ENCODE measurements around the gene CAB39L.
"Not testable (repeated sequence)": the region's sequence is repeated elsewhere in the genome, so short reads cannot be mapped to it uniquely, and the experiment has no call there.

CAB39L gene

GRCh38 chr13:49305792-49306425, 138.0 kb downstream of the CAB39L start:
- no peak for DNase-seq

- DNase-seq, result no peak
These were observed 138.8 kb downstream of the CAB39L start for GRCh38 chr13:49304763-49305700.

- DNase-seq, result no peak
These were observed 139.5 kb downstream of the CAB39L start for GRCh38 chr13:49304356-49304755.

- DNase-seq, result no peak
These were observed 140.2 kb downstream of the CAB39L start for GRCh38 chr13:49303533-49304252.

GRCh38 chr13:49302817-49303216, 141.0 kb downstream of the CAB39L start:
- no peak for DNase-seq

- DNase-seq, result no peak
These were observed 141.6 kb downstream of the CAB39L start for GRCh38 chr13:49302222-49302621.

- peak; percentile 80 for DNase-seq
These were observed 142.9 kb downstream of the CAB39L start for GRCh38 chr13:49300739-49301589.

DNA sequence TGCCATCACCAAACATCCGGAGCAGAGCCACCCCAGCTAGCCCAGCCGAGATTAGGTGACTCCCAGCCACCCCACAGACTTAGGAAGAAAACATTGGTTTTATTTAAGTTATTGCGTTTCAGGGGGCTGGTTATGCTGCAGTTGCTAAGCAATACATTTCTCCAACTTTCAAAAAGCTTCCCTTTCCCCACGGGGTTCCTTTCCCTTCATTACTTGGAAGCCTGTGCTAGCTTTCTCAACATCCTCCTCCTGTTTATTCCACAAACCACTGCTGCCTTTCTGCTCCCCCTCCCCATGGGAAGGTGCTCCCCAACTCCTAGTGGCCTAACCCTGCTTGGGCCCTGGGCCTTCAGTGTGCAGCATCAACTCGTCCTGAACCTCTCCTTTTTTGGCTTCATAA, 143.6 kb downstream of the CAB39L start:
- no peak for DNase-seq

DNA sequence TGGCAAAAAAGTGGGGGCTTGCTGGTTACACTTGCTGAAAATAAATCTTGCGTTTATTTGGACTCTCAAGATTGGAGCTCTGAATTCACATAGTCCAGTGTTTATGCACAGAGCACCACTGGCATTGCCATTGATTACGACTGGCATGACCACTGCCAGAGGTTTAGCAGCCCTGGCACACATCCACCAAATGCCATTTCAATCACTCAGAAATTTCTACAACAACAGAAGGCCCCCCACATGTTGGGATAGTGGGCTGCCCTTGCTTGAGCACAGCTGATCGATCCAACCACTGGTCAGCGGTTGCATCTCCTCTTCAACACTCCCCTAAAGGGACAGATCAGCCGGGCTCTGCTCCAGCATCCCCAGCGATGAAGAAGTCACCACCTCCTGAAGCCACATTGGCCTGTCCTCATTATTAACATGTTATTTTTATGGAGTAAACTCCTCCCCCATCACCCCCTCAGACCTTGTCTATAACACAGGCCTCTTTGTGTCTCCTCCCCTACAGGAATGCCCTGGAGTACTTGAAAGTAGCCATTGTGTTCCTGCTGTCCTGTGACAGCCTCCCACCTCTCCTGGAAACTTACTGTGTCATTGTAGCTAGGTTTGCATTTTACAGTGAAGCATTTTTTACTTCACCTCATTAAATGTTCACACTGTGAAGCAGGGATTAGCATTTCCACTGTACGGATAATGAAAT, 144.8 kb downstream of the CAB39L start:
- no peak for DNase-seq

- DNase-seq, result no peak
These were observed 145.4 kb downstream of the CAB39L start for GRCh38 chr13:49298416-49298815.

DNA sequence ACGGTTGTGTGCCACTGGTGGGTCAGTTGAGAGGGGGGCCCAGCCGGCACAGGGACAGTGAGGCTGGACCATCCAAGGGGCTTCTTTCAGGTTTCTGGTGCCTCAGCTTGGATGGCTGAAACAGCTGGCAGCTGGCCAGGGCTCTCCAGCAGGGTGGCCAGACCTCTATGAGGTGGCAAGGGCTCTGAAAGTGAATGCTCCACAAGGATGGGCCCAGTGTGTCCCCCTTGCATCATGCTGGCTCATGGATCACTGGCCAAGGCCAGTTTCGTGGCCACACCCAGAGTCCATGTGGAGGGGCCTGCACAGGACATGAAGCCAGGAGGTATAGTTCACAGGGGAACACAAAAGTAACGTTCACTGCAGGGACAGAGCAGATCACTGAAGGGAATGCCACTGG, 146.5 kb downstream of the CAB39L start:
- DNase-seq, result no peak

GRCh38 chr13:49296659-49297058, 147.2 kb downstream of the CAB39L start:
- DNase-seq, result no peak

DNA sequence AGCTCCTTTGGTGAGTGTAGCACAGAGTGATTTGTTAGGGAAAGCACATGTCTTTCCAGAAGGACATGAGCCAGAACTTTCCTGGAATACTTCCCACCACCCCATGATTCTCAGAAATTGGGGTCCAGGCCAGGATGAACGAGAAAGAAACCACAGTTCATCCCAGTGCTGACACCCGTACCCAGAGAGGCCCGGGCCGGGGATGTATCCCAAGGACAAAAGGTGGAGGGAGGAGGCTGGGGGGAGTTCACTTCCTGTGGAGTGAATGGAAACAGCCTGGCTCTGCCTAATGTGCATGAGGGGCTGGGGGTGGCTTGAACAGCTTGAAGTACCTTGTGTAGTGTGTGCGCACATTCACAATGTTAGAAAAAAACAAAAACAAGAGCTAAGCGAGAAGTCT, 148.6 kb downstream of the CAB39L start:
- no peak for DNase-seq

DNA sequence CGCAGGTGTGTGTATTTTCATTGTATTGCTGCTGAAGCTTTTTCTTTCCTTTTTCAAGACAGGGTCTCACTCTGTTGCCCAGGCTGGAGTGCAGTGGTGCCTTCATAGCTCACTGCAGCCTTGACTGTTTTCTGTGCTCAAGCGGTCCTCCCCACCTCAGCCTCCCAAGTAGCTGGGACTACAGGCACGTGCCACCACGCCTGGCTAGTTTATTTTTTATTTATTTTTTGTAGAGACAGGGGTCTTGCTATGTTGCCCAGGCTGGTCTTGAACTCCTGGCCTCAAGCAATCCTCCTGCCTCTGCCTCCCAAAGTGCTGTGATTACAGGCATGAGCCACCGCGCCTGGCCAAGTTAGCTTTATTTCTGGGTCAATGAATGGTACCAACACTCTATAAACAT, 149.1 kb downstream of the CAB39L start:
- DNase-seq, result not testable (repeated sequence)

- peak; percentile 75 for DNase-seq
These were observed 150.9 kb downstream of the CAB39L start for GRCh38 chr13:49292742-49293486.

- no peak for DNase-seq
These were observed 155.4 kb downstream of the CAB39L start for GRCh38 chr13:49288458-49288857.

DNA sequence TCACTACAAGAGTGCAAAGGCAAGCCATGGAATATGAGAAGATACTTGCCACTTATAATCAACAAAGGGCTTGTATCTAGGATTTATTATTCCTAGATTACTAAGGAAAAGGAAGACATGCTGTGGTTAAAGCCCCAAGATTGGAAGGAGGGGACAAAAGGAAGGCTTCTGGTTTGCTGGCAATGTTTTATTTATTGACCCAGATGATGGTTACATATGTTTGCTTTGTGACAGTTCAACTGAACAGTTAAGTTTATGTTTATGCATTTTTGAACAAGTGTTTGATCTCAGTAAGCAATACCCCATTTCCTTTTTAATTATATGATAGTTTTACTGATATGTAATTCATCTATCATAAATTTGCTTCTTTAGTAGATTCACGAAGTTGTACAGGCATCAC, 155.9 kb downstream of the CAB39L start:
- no peak for DNase-seq

- no peak for DNase-seq
These were observed 164.0 kb downstream of the CAB39L start for GRCh38 chr13:49279885-49280284.

DNA sequence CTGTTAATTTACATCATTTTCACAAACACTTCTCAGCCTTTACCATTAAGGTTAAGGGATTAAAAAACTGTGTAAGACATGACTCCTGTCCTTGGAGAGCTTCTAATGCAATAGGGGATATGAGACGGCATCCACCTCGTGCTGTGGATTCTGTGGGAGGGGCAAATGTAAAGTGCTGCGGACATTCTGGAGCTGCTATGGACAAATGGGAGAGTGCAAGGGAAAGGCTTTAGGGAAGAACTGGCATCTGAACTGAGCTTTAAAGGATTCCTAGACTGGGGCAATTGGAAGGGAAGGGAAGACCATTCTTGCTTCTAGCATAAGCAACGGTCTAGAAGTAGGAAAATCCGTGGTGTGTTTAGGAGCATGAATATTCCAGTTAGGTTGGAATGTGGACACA, 164.8 kb downstream of the CAB39L start:
- no peak for DNase-seq

DNA sequence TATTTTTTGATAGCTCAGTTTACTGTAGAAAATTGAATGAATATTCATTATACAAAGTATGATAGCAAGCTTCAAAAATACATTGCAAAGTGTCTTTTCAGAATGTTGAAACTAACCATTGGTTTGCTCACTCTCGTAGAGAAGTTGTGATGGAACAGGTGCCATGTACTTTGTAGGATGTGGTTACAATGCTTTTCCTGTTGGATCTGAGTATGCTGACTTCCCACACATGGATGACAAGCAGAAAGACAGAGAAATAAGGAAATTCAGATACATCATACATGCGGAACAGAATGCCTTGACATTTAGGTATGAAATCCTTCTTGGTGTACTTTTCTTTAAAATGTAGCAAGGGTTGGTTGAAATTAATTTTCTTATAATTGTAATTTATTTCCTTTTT, 165.7 kb downstream of the CAB39L start:
- no peak for DNase-seq

DNA sequence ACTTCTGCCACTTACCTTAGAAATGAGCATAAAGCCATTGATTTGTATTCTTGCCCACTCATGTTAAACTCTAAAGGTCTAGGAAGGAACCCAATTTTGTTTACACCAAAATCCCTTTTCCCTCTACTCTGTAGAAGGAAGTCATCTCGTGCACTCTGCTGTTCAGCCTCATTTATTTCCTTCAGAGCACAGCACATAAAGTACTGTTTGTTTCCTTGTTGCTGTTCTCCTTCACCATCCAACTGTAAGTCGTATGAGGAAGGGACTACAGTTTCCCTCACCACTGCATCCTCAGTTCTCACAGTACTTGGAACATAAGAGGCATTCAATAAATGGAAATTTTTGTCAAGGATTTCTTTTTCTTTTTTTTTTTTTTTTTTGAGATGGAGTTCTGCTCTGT, 171.6 kb downstream of the CAB39L start:
- DNase-seq, result no peak

Measured in eye (tissue), 1 donor.